ENCODE data around the gene LSM3.

The LSM3 gene

GRCh38 chr3:14214764-14215163 lies 36.1 kb downstream of the LSM3 start:
- no peak for TF ChIP-seq CTCF (IDR thresholded peaks at IDR 0.05; ENCODE audit: unreplicated experiment in 3 of 3)
- no peaks in the 10 kb centered on the region for H3K36me3 Mint-ChIP-seq (ENCODE audit: low read depth)
- H3K9me3 Mint-ChIP-seq = peaks cover 3% of the 10 kb centered on the region
- peaks cover 18% of the 10 kb centered on the region for H3K4me1 Mint-ChIP-seq
- H3K27me3 Mint-ChIP-seq (ENCODE audit: low read depth) = peaks cover 3% of the 10 kb centered on the region
- no peak overlapping the region for H3K27ac Mint-ChIP-seq
- no peak overlapping the region for H3K4me3 Mint-ChIP-seq

GRCh38 chr3:14216257-14217048 lies 37.8 kb downstream of the LSM3 start:
- no peaks in the 10 kb centered on the region for H3K36me3 Mint-ChIP-seq (ENCODE audit: low read depth)
- H3K9me3 Mint-ChIP-seq = peaks cover 17% of the 10 kb centered on the region
- H3K4me3 Mint-ChIP-seq = peak overlapping the region; percentile 61 to 77 (median 75)
- peak overlapping the region; percentile 9 to 89 (median 69) for H3K27ac Mint-ChIP-seq
- H3K4me1 Mint-ChIP-seq = peaks cover 4% of the 10 kb centered on the region
- peak; percentile 34 to 49 (median 43) for TF ChIP-seq CTCF (IDR thresholded peaks at IDR 0.05; ENCODE audit: unreplicated experiment in 3 of 3)
- H3K27me3 Mint-ChIP-seq (ENCODE audit: low read depth) = no peaks in the 10 kb centered on the region

GRCh38 chr3:14218355-14218754 lies 39.7 kb downstream of the LSM3 start:
- Mint-ChIP-seq H3K9me3 (peaks cover 34% of the 10 kb centered on the region), H3K36me3 (ENCODE audit: low read depth) (no peaks in the 10 kb centered on the region), H3K4me1 (no peaks in the 10 kb centered on the region), H3K4me3 (peak overlapping the region in 1 of 3 experiments; percentile 0), H3K27me3 (ENCODE audit: low read depth) (no peaks in the 10 kb centered on the region), H3K27ac (no peak overlapping the region)
- TF ChIP-seq CTCF (IDR thresholded peaks at IDR 0.05; ENCODE audit: unreplicated experiment in 3 of 3) = no peak

- Mint-ChIP-seq H3K27me3 (ENCODE audit: low read depth) (peaks cover 7% of the 10 kb centered on the region), H3K4me1 (peaks cover 8% of the 10 kb centered on the region), H3K4me3 (no peak overlapping the region), H3K36me3 (ENCODE audit: low read depth) (no peaks in the 10 kb centered on the region), H3K27ac (no peak overlapping the region), H3K9me3 (peaks cover 34% of the 10 kb centered on the region)
- no peak for TF ChIP-seq CTCF (IDR thresholded peaks at IDR 0.05; ENCODE audit: unreplicated experiment in 3 of 3)
Measured at GRCh38 chr3:14220933-14221332, 42.3 kb downstream of the LSM3 start.

- Mint-ChIP-seq H3K9me3 (peaks cover 34% of the 10 kb centered on the region), H3K4me3 (no peak overlapping the region), H3K36me3 (ENCODE audit: low read depth) (no peaks in the 10 kb centered on the region), H3K27ac (no peak overlapping the region), H3K4me1 (peaks cover 11% of the 10 kb centered on the region), H3K27me3 (ENCODE audit: low read depth) (peaks cover 7% of the 10 kb centered on the region)
- no peak for TF ChIP-seq CTCF (IDR thresholded peaks at IDR 0.05; ENCODE audit: unreplicated experiment in 3 of 3)
Measured at GRCh38 chr3:14221902-14222301, 43.3 kb downstream of the LSM3 start.

GRCh38 chr3:14222457-14222856 lies 43.8 kb downstream of the LSM3 start:
- H3K4me1 Mint-ChIP-seq = peaks cover 11% of the 10 kb centered on the region
- no peak overlapping the region for H3K4me3 Mint-ChIP-seq
- no peak overlapping the region for H3K27ac Mint-ChIP-seq
- TF ChIP-seq CTCF (IDR thresholded peaks at IDR 0.05; ENCODE audit: unreplicated experiment in 3 of 3) = no peak
- peaks cover 34% of the 10 kb centered on the region for H3K9me3 Mint-ChIP-seq
- H3K36me3 Mint-ChIP-seq (ENCODE audit: low read depth) = no peaks in the 10 kb centered on the region
- H3K27me3 Mint-ChIP-seq (ENCODE audit: low read depth) = peaks cover 7% of the 10 kb centered on the region

Measured in nephron (organoid).